ENCODE data around the gene HAUS6. TPM values are rescaled to one million over a fixed set of nuclear protein-coding genes. Genes with fewer than 3 reads are reported as not detected.

The HAUS6 gene
- total and polyA plus RNA-seq, 4 experiments from 2014 or later, result 6.7 to 20.9 (median 13.5) TPM

DNA sequence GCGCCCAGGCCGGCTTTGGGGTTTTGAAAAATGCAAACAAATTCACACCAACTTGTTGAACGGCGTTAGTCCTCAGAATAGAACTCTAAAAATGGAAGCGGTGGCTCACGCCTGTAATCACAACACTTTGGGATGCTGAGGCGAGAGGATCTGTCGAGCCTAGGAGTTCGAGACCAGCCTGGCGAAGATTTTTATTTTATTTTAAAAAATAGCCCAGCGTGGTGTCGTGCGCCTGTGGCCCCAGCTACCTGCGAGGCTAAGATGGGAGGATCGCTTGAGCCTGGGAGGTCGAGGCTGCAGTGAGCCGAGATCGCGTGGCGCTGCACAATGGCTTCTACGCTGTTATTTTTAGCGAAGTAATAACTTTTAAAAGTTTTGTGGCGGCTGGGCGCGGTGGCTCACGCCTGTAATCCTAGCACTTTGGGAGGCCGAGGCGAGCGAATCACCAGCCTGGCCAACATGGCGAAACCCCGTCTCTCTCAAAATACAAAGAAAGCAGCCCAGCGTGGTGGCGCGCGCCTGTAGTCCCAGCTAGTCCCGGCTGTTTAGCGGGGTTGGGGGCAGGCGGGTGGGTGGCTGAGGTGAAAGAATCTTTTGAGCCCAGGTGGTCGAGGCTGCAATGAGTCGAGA, 25.3 kb upstream of the HAUS6 start:
- H3K36me3 Mint-ChIP-seq, result peaks cover 9 to 28% of the 10 kb centered on the region in 2 donors
- DNase-seq, result peak in 3 of 5 donors; percentile 36 to 52 (median 37)
- Histone ChIP-seq H3K36me3 (ENCODE audit: insufficient read depth, low read length) (peaks cover 3% of the 10 kb centered on the region), H3K27me3 (ENCODE audit: insufficient read depth, low read length) (no peaks in the 10 kb centered on the region), H3K27ac (ENCODE audit: low read depth, low read length) (peak overlapping the region; percentile 73), H3K4me1 (ENCODE audit: insufficient read depth, low read length) (peaks cover 61% of the 10 kb centered on the region), H3K4me3 (ENCODE audit: low read length in 2 of 2) (peak overlapping the region; percentile 57 to 79), H3K9me3 (ENCODE audit: control insufficient read depth in 1 of 2, low read length in 2 of 2) (no peaks in the 10 kb centered on the region)
- H3K27ac Mint-ChIP-seq, result peak overlapping the region; percentile 90 to 96 (median 94)
- intact Hi-C loops (cut with micrococcal nuclease), result loop anchor here (1.0 to 5.0 kb wide), 6 partner anchors 26 to 102 kb away; partner anchors contain the start of genes DENND4C, HAUS6 and RRAGA
- H3K4me1 Mint-ChIP-seq, result peaks cover 38 to 63% (median 48%) of the 10 kb centered on the region in 4 donors
- peaks cover 0 to 1% (median 0%) of the 10 kb centered on the region in 8 donors for H3K9me3 Mint-ChIP-seq
- CTCF ChIA-PET (ENCODE audit: partially characterized antibody), result interaction anchor here (1.1 to 2.3 kb wide), 6 partner anchors 14 to 337 kb away, joined by 3 to 16 read pairs (median 6); partner anchors contain the start of gene RRAGA
- no peaks in the 10 kb centered on the region for H3K27me3 Mint-ChIP-seq
- POLR2A ChIA-PET (ENCODE audit: partially characterized antibody), result interaction anchor here (0.6 to 3.6 kb wide), 14 partner anchors 9 to 252 kb away, joined by 3 to 21 read pairs (median 6); partner anchors contain the start of genes DENND4C, RPS6 and RRAGA
- peak overlapping the region; percentile 92 to 98 (median 96) for H3K4me3 Mint-ChIP-seq

DNA sequence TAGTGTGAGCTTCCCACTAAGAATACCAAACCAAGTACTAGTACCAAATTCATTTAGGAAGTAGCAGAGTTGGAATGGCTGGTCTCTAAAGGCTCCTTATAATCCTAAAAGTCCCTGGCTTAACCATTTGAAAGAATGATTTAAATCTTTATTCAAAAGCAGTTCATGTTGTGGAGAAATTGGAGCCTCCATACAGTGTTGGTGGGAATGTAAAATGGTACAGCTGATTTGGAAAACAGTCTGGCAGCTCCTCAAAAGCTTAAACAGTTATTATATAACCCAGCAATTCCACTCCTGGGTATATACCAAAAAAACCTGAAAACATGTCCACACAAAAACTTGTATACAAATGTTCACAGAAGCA, 21.7 kb upstream of the HAUS6 start:
- CTCF ChIA-PET (ENCODE audit: partially characterized antibody), result interaction anchor here (1.2 to 4.9 kb wide), 4 partner anchors 16 to 49 kb away, joined by 3 to 23 read pairs (median 6); no protein-coding TSS in a partner anchor
- H3K36me3 Mint-ChIP-seq, result peaks cover 40 to 56% of the 10 kb centered on the region in 2 donors

DNA sequence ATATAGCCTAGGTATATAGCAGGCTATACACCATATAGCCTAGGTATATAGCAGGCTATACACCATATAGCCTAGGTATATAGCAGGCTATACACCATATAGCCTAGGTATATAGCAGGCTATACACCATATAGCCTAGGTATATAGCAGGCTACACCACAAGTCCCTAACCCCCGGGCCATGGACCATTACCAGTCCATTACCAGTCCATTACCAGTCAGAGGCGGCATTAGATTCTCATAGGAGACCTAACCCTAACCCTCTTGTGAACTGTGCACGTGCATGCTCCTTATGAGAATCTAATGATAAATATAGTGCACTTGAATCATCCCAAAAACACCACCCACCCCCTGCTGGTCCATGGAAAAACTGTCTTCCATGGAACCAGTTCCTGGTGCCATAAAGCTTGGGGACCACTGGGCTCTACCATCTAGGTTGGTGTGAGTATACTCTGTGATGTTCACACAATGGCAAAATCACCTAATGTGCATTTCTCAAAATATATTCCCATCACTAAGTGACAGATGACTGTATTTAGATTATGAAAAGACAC, 19.9 kb upstream of the HAUS6 start:
- H3K36me3 Mint-ChIP-seq, result peaks cover 57 to 72% of the 10 kb centered on the region in 2 donors
- peaks cover 44% of the 10 kb centered on the region for H3K4me1 ChIP-seq (ENCODE audit: insufficient read depth, low read length)
- peaks cover 45% of the 10 kb centered on the region for H3K36me3 ChIP-seq (ENCODE audit: insufficient read depth, low read length)
- H3K9me3 Mint-ChIP-seq, result no peaks in the 10 kb centered on the region
- intact Hi-C loops (cut with micrococcal nuclease), result no loop called here
- H3K27ac ChIP-seq (ENCODE audit: low read depth, low read length), result no peak overlapping the region
- H3K27ac Mint-ChIP-seq, result peak overlapping the region in 5 of 7 donors; percentile 31 to 95 (median 84)
- POLR2A ChIA-PET (ENCODE audit: partially characterized antibody), result interaction anchor here (0.6 to 2.3 kb wide), 3 partner anchors 11 to 110 kb away, joined by 3 to 7 read pairs (median 3); partner anchors contain the start of gene RRAGA
- H3K9me3 ChIP-seq (ENCODE audit: control insufficient read depth in 1 of 2, low read length in 2 of 2), result no peaks in the 10 kb centered on the region
- no peak for DNase-seq
- CTCF ChIA-PET (ENCODE audit: partially characterized antibody), result interaction anchor here (0.7 to 4.9 kb wide), 5 partner anchors 10 to 342 kb away, joined by 4 to 23 read pairs (median 5); no protein-coding TSS in a partner anchor
- no peaks in the 10 kb centered on the region for H3K27me3 Mint-ChIP-seq
- H3K4me1 Mint-ChIP-seq, result peaks cover 25 to 64% (median 47%) of the 10 kb centered on the region in 4 donors
- H3K4me3 Mint-ChIP-seq, result no peak overlapping the region
- H3K4me3 ChIP-seq (ENCODE audit: low read length in 2 of 2), result no peak overlapping the region
- H3K27me3 ChIP-seq (ENCODE audit: insufficient read depth, low read length), result no peaks in the 10 kb centered on the region

More for the DNA sequence above, 21.7 kb upstream of the HAUS6 start:
- Mint-ChIP-seq H3K9me3 (no peaks in the 10 kb centered on the region), H3K4me3 (peak overlapping the region; percentile 63 to 98 (median 94)), H3K27ac (peak overlapping the region; percentile 25 to 95 (median 90)), H3K4me1 (peaks cover 30 to 72% (median 52%) of the 10 kb centered on the region in 4 donors), H3K27me3 (no peaks in the 10 kb centered on the region)
- peaks cover 29% of the 10 kb centered on the region for H3K36me3 ChIP-seq (ENCODE audit: insufficient read depth, low read length)
- peaks cover 56% of the 10 kb centered on the region for H3K4me1 ChIP-seq (ENCODE audit: insufficient read depth, low read length)
- peak overlapping the region; percentile 37 for H3K27ac ChIP-seq (ENCODE audit: low read depth, low read length)
- POLR2A ChIA-PET (ENCODE audit: partially characterized antibody), result interaction anchor here (0.8 to 3.3 kb wide), 6 partner anchors 9 to 75 kb away, joined by 3 to 10 read pairs (median 4); partner anchors contain the start of gene RRAGA
- H3K4me3 ChIP-seq (ENCODE audit: low read length in 2 of 2), result no peak overlapping the region
- no peaks in the 10 kb centered on the region for H3K27me3 ChIP-seq (ENCODE audit: insufficient read depth, low read length)
- intact Hi-C loops (cut with micrococcal nuclease), result no loop called here
- no peaks in the 10 kb centered on the region for H3K9me3 ChIP-seq (ENCODE audit: control insufficient read depth in 1 of 2, low read length in 2 of 2)
- DNase-seq, result no peak

DNA sequence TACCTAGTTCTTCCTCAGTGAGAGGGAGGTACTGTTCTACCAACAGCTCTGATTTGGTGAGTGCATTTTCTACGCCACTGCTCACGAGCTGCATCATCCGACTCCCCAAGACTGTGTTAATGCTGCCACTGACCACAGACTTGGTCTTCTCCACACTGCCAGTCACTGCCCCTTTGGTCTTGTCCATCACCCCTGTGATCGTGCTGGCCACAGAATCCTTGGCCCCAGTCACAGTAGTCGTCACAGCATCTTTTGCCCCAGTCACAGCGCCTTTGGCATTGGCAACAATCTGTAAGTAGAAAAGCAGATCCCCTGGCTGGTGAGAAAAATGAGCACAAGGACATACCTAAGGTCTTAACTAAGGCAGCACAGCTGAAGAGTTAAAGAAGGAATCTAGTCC, 18.2 kb upstream of the HAUS6 start:
- H3K4me3 Mint-ChIP-seq, result no peak overlapping the region

DNA sequence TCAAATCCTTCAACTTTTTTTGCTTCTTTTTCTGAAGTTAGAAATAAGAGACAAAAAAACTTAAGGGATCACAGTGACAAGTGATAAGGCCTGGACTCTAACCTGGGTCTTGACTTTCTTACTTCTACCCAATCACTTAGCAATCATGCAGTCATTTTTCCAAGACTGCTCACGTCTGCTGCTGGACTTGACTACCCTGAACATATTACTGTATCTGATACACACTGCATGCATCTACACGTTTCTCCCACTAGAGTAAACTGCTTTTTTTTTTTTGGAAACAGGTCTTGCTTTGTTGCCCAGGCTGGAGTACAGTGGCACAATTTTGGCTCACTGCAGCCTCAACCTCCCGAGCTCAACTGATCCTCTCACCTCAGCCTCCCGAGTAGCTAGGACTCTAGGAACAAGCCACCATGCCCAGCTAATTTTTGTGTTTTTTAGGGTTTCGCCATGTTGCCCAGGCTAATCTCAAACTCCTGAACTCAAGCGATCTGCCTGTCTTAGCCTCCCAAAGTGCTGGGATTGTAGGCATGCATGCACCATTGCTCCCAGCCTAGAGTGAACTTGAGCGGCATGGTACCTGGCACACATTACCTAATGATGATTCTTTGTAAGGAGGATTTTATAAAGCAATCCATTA, 17.2 kb upstream of the HAUS6 start:
- ChIA-PET POLR2A (ENCODE audit: partially characterized antibody) (interaction anchor here (1.1 to 2.4 kb wide), 2 partner anchors 8 to 71 kb away, joined by 3 to 6 read pairs; partner anchors contain the start of gene RRAGA), CTCF (ENCODE audit: partially characterized antibody) (interaction anchor here (0.6 to 1.4 kb wide), 2 partner anchors 34 to 127 kb away, joined by 3 read pairs; no protein-coding TSS in a partner anchor)
- Histone ChIP-seq H3K4me1 (ENCODE audit: insufficient read depth, low read length) (peaks cover 26% of the 10 kb centered on the region), H3K27me3 (ENCODE audit: insufficient read depth, low read length) (no peaks in the 10 kb centered on the region), H3K4me3 (ENCODE audit: low read length in 2 of 2) (no peak overlapping the region), H3K9me3 (ENCODE audit: control insufficient read depth in 1 of 2, low read length in 2 of 2) (no peaks in the 10 kb centered on the region), H3K36me3 (ENCODE audit: insufficient read depth, low read length) (peaks cover 61% of the 10 kb centered on the region), H3K27ac (ENCODE audit: low read depth, low read length) (no peak overlapping the region)
- Mint-ChIP-seq H3K4me3 (no peak overlapping the region), H3K36me3 (peaks cover 80 to 86% of the 10 kb centered on the region in 2 donors), H3K9me3 (peaks cover 0 to 2% (median 0%) of the 10 kb centered on the region in 8 donors), H3K27ac (peak overlapping the region in 4 of 7 donors; percentile 44 to 73 (median 55)), H3K4me1 (peaks cover 17 to 46% (median 31%) of the 10 kb centered on the region in 4 donors), H3K27me3 (no peaks in the 10 kb centered on the region)
- intact Hi-C loops (cut with micrococcal nuclease), result no loop called here
- DNase-seq, result no peak

More for the DNA sequence above, 18.2 kb upstream of the HAUS6 start:
- H3K9me3 ChIP-seq (ENCODE audit: control insufficient read depth in 1 of 2, low read length in 2 of 2), result no peaks in the 10 kb centered on the region
- no peak overlapping the region for H3K4me3 ChIP-seq (ENCODE audit: low read length in 2 of 2)
- no peak for DNase-seq
- H3K27ac ChIP-seq (ENCODE audit: low read depth, low read length), result no peak overlapping the region
- H3K36me3 ChIP-seq (ENCODE audit: insufficient read depth, low read length), result peaks cover 61% of the 10 kb centered on the region
- intact Hi-C loops (cut with micrococcal nuclease), result no loop called here
- H3K36me3 Mint-ChIP-seq, result peaks cover 72 to 81% of the 10 kb centered on the region in 2 donors
- H3K27me3 Mint-ChIP-seq, result no peaks in the 10 kb centered on the region
- H3K27ac Mint-ChIP-seq, result peak overlapping the region in 1 of 7 donors; percentile 64
- H3K27me3 ChIP-seq (ENCODE audit: insufficient read depth, low read length), result no peaks in the 10 kb centered on the region
- CTCF ChIA-PET (ENCODE audit: partially characterized antibody), result no interaction called here
- H3K4me1 Mint-ChIP-seq, result peaks cover 19 to 55% (median 37%) of the 10 kb centered on the region in 4 donors
- POLR2A ChIA-PET (ENCODE audit: partially characterized antibody), result interaction anchor here (1.7 kb wide), 1 partner anchor 20 kb away, joined by 5 read pairs; no protein-coding TSS in a partner anchor
- peaks cover 36% of the 10 kb centered on the region for H3K4me1 ChIP-seq (ENCODE audit: insufficient read depth, low read length)
- H3K9me3 Mint-ChIP-seq, result peaks cover 0 to 2% (median 0%) of the 10 kb centered on the region in 8 donors

DNA sequence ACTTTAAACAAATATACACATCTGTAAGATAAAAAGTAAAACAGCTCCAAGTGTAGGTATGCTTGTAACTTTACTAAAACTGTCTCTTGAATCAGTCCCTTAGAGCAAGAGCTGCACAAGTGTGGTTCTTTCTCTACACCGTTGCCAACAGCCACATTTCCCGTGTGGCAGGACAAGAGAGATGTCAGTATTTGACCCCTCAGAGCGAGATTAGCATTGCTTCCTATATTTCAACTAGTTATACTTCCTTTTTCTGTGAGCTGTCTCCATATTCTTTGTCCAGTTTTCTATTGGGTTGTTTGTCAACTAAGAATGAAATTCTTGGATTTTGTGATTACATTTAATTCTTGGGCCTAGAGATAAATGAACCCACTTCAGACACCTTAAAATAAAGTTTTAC, 16.5 kb upstream of the HAUS6 start:
- no peak overlapping the region for H3K4me3 ChIP-seq (ENCODE audit: low read length in 2 of 2)
- no peak overlapping the region for H3K27ac ChIP-seq (ENCODE audit: low read depth, low read length)
- H3K36me3 Mint-ChIP-seq, result peaks cover 80 to 87% of the 10 kb centered on the region in 2 donors
- DNase-seq, result no peak
- H3K9me3 ChIP-seq (ENCODE audit: control insufficient read depth in 1 of 2, low read length in 2 of 2), result no peaks in the 10 kb centered on the region
- H3K36me3 ChIP-seq (ENCODE audit: insufficient read depth, low read length), result peaks cover 61% of the 10 kb centered on the region
- H3K27me3 Mint-ChIP-seq, result no peaks in the 10 kb centered on the region
- peak overlapping the region in 3 of 7 donors; percentile 7 to 57 (median 17) for H3K27ac Mint-ChIP-seq
- H3K27me3 ChIP-seq (ENCODE audit: insufficient read depth, low read length), result no peaks in the 10 kb centered on the region
- H3K4me1 ChIP-seq (ENCODE audit: insufficient read depth, low read length), result peaks cover 19% of the 10 kb centered on the region
- peaks cover 0 to 2% (median 0%) of the 10 kb centered on the region in 8 donors for H3K9me3 Mint-ChIP-seq
- POLR2A ChIA-PET (ENCODE audit: partially characterized antibody), result interaction anchor here (1.1 to 2.4 kb wide), 2 partner anchors 9 to 71 kb away, joined by 3 to 6 read pairs; partner anchors contain the start of gene RRAGA
- H3K4me1 Mint-ChIP-seq, result peaks cover 10 to 39% (median 25%) of the 10 kb centered on the region in 4 donors
- no peak overlapping the region for H3K4me3 Mint-ChIP-seq
- CTCF ChIA-PET (ENCODE audit: partially characterized antibody), result interaction anchor here (0.6 to 1.4 kb wide), 2 partner anchors 33 to 127 kb away, joined by 3 read pairs; no protein-coding TSS in a partner anchor
- intact Hi-C loops (cut with micrococcal nuclease), result no loop called here

All from CD4-positive, alpha-beta memory T cell (primary cell).